HG02973 (cell line): Measurements from ENCODE around the gene RNF150.

ENCODE experiments used
- ATAC-seq: cut with Tn5 transposase; IDR thresholded peaks from one replicate; pipeline ENCODE4 v1.9.1; 2021; ENCODE audit warnings: moderate library complexity; ENCODE audit not compliant: unreplicated experiment

RNF150 gene

DNA sequence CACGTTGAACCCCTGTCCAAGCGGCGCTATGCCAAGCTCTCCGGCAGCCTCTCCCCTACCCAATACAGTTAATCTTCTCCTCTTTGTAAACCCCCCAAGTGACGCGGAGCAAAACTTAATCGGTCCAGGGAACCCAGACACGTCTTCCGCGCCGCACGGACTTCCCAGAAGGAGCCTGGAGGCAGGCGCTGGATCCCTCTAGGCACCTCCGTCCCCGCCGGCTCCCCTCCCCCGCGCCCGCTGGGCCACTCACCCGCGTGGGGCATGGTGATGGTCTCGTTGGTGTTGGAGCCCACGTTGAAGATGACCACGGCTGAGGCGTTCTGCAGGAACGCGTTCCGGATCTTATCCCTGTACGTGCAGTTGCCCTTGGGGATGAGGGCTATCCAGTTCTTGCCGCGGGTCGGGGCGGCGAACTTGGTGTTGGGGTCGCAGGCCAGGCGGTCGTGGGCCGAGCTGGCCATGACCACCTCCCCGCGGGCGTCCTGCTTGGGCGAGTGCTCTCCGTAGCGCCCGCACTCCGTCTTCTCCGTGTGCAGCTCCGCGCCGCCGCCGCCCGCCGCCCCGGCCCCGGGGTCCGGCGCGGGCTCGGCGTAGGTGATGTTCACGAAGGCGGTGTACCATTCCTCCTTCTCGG, 1.1 kb downstream of the RNF150 start:
- ATAC-seq, result peak; percentile 5

DNA sequence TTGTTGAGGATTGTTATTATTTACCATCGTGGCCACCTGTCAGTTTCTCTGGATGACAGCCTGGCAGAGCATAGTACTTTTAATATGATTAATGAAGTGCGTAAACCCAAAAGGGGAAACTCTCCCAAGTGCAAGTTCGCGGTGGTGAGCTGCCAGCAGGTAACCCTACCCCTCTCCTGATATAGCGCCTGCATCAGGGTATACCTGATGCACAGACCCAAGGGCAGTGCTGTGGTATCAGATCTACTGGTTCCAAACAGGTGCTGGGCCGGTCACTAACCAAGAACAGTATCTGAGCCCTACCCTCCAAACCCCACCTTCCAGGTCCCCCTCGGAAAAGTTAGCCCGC, 1.6 kb downstream of the RNF150 start:
- no peak for ATAC-seq

DNA sequence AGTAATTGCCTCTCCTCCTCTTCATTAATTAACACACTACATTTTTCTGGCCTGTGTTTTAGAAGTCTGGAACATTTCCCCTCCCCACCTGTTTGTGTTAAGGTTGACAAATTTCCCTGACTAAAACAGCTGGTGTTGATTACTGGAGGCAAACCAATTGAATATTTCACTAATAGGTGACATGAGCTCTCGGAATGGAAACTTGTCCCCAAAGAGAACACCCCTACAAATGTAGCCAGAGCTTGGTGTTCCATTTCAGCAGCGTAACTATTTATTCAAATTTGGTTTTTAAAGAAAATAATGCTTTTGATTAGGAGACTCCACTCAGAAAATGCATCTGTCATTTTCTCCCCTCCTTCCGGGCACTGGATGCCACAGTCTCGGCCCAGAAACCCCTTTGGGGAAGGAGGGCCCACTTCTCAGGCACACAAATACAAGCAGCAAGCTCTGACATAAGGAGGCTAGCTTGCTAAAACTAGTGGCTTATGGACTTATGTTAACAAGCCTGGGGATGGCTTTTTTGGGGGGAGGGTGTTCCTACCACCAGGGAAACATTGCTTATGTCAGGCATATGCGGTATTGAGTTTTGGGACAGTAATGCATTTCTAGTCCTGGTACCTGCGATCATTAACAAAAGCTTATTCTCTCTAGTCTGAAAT, 2.2 kb downstream of the RNF150 start:
- ATAC-seq, result no peak

DNA sequence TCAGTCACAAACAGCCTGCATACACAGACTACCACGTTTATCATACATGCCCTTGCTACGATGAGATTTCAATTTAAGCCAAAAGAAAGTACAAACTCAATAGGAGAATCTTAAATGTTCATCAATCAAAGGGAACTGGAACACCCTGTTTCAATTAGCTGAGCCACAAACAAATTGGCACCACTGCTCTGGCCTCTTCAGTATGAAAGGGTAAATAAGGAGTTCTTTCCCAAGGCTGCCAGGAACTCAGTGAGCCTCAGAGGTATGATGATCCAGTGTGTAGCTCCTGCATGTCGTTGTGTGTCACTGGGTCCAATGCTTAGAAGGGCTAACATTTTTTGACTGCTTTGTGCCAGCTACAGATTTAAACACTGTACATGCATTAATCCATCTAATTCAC, 5.4 kb downstream of the RNF150 start:
- ATAC-seq, result no peak

DNA sequence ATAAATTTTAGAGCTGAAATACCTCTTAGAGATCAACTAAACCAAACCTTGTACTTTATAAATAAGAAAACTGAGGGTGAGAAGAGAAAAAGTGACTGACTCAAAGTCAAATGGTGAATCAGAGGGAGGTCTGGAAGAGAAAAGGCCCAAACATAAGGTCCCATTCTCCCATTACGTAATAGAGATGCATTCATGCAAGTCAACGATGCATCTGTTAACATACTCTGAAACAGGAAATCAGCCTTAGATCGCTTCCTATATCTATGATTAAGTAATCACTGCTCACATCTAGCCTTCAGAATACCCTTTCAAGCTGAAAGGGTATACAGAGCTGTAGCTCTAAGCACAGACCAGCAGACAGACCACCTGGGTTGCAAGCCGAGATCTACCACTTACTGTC, 6.5 kb downstream of the RNF150 start:
- ATAC-seq, result no peak

DNA sequence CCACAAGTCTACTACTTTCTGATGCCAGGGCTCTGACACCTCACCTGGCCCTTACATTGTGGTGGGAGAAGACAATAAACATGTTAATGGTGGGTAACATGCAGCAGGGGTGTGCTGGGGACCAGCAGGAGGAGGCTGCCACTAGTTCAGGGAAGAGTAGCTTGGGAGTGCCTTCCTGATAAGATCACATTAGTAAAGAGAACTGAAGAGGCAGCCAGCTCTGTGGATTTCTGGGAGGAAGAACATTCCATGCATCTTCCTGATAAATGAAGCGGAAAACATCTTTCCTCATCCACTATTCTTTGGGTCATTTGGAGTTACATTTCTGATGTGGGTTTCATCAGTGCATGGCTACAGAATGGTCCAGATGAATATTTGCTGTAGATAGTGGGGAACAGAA, 9.0 kb downstream of the RNF150 start:
- ATAC-seq, result no peak

DNA sequence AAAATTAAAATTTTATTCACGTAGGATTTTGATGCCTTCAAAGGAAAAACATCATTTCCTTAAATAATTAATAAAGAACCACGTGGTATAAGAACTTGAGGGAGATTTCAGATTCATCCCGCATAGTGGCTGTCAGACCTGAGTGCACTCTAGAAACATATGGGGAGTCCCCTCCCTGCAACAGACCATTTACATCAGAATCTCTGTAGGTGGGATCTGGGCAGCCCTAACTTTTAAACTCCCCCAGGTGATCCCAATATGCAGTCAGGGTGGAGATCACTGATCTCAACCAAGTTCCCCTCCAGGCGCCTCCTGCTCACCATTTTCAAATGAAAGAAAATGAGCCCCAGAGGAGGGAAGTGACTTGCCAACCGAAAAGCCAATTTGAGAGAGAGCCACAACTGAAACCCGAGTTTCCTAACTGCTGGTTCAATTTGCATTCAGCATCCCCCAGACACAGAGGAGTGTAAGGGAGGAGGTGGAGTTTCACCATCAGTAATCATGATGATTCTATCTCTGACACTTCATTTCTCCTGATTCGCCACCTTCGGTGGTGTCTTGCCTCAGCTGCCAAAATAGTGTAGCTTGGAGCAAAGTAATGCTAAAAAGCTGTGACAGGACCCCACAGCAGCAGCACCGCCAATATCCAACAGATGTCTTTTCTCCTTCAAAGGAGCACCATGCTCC, 11.4 kb downstream of the RNF150 start:
- ATAC-seq, result peak; percentile 94

DNA sequence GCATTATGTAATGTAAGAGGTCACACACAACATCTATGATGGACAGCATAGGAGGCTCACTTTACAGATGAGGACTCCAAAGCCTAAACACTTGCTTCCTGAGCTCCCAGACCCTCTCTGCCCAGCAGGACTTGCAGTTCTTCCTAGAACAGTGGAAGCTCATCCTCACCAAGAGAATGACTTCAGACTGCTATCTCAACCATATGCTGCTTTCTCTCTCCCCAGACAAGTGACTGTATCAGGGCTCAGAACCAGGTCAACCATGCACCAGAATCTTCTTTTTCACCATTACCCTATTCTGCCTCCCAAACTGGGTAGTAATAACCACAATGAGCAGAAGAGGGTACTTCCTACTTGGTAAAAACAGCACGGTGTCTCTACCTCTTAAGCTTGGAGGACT, 12.2 kb downstream of the RNF150 start:
- ATAC-seq, result no peak

DNA sequence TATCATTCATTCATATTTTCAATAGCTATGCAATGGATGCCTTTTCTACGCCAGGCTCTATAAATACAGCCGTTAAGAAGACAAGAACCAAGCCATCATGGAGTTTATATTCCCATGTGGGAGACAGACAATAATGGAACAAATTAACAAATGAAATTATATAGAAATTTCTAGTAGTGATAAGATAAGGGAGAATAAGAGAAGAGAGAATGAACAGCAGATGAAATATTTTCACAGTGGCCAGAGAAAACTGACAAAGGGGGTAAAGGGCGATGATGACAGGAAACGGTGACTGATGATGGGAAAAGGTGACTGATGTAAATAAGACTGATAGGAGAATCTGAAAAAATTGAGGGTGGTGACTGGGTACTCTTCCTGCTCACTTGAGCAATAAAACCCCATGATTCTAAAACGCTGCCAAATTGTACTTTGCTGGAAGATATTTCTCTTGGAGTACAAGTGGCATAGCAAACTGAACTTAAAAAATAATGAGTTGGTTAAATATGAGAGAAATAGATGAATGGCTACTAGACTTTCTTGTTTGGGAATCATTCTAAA, 13.2 kb downstream of the RNF150 start:
- no peak for ATAC-seq

DNA sequence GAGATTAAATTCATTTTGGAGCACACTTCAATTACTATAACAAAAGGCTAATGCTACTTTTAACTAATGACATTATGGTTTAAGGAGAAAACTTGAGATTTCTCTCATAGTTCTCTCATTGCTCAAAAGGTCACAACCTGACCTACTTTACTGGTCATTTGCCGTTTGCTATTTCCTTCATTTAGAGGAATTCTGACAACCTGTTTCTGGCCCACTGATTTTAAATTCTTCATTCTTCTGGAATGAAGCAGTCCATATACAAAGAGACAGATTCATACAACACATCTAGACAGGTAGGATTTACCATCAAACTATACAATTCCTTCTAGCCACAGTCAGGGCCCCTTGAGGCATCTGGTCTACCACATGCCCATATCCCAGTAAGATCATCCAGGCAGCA, 14.2 kb downstream of the RNF150 start:
- no peak for ATAC-seq

DNA sequence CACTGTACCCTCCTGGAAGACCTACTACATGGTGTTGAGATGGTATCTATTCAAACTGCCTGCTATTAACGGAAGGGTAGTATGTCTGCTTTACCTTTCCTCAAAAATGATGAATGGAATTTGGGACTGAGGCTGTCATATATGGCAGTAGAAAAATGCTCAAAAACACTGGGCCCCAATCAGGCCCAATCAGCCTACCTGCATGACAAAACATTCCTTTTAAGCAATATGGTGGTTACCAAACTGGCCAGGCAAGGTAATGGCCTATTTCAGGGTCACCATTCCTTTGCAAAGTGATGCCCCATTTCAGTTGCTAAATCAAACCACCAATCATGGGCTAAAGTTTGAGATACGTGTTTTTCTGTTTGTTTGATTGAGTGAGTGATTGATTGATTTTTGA, 14.9 kb downstream of the RNF150 start:
- no peak for ATAC-seq

DNA sequence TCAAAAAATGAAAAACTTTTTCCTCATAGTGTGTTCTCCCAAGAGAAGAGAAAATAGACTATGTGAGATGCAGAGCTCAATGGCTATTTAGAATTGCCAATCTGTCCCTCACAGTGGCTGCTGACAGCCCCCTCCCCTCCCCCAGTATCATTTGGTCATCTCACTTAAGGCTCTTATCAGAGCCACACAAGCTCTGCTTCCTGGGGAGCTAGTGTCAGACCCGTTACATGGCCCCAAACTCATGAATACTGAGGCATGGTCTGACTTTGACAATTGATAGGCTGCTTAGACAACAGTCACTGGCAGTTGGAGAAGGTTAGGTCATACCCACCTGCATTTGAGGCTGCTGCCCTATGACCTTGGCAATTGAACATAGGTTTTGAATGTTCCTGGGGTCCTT, 15.3 kb downstream of the RNF150 start:
- no peak for ATAC-seq

DNA sequence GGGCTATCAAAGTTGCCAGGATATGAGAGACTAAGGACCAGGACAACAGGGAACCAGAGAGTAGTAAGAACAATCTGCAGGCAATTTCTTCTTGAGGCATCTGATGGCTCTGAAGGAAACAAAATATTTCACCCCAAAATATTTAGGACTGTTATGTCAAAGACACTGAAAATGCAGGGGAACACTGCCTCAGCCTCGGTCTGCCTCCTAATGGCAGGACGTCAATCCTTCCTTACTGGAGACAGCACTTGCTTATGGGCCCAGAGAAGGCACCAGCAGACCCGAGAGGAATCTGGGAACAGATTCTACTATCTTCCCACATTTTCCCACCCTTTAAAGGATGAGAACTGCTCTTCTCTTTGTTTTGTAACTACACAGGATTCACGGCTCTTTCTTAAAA, 23.3 kb downstream of the RNF150 start:
- no peak for ATAC-seq

DNA sequence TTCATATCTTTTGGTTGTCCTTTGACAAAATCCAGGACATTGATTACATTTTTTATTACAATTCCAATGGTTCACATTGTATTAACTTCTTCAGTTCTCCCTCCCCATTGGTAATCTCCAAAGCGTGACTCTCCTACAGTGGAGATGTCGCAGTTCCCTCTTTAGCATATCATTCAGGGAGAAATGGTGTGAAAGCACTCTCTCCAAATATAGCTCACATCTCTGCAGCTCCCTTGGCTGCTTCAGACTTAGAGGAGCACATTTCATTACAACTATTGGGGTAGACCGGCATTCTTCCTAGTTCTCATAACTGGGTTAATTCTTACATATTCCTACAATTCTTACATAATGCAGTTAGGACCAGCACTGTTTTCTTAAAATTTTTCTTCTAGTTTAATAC, 25.3 kb downstream of the RNF150 start:
- no peak for ATAC-seq

DNA sequence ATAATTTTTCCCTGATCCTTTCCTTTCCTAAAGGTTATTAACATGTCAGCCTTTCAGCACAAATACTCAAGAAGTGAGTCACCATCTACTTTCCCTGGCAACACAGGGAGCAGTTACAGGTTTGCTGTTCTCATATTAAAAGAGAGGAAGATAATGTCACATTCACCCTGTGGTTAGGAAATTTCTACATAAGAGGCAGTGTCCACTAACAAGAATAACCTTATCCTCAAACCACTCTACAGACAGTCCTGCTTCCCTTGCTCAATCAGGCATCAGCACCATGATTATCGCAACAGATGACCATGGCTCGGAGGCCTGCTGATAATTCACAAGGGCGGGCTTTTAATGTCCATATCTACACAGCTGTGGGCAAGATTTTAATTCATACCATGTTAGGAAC, 30.9 kb downstream of the RNF150 start:
- no peak for ATAC-seq

DNA sequence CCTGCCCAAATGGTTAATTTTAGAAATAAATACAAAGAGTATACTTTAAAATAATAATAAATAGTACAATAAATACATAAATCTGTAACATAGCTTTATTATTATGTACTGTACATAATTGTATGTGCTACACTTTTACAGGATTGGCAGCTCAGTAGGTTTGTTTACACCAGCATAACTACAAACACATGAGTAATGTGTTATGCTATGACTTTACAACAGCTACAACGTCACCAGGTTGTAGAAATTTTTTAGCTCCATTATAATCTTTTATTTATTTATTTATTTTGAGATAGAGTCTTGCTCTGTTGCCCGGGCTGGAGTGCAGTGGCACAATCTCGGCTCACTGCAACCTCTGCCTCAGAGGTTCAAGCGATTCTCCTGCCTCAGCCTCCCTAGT, 31.8 kb downstream of the RNF150 start:
- no peak for ATAC-seq

DNA sequence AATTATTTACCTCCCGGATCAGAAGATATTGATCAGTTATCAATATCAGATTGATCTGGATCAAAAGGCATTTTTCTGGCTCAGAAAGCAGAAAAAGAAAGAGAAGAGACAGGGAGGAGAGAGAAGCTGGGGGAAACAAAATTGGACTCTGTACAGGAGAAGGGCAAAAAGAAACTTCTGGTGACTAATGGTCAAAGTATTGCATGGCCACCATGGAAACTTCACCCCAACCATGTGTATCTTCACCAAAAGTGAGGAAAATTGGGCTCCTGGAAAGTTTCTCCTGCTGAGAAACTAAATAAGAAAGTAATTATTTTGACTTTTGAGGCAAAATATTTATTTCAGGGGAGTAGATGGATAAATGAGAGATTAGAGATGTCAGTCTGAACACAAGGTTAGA, 33.9 kb downstream of the RNF150 start:
- ATAC-seq, result no peak

DNA sequence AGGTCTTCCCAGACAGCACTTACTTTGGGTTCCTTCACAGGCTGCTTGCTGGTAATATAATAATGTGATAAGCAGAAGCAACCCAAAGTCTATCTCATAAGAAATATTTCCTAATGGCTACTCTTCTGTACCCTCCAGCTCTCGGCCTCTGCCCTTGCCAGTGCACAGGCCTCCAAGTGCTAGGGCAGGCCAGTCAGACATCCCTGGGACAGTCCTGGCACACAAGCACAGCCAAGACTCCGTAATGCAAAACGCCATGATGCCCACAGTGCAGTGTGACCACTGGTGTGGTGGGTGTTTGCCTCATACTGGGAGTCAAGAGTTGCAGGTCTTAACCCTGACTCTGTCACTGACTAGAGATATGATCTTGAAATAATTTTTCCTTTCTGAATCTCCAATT, 35.1 kb downstream of the RNF150 start:
- no peak for ATAC-seq

DNA sequence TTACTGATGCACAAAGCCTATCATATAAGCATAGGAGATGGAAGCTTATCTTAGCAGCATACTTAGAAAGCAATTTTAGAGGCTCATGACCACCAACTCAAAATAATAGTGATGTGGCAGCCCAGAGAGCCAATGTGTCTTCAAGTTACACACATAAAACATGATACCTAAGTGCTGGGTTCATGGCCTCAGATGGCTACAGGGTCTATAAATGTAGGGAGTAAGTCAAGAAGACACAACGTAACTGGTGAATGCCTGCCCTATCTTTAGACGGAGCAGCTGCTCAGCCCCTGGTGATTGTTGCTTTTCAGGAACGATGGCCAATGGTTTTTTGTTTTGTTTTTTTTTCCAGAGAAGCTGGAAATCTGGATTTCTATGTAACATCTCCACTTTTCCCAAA, 42.8 kb downstream of the RNF150 start:
- ATAC-seq, result no peak

DNA sequence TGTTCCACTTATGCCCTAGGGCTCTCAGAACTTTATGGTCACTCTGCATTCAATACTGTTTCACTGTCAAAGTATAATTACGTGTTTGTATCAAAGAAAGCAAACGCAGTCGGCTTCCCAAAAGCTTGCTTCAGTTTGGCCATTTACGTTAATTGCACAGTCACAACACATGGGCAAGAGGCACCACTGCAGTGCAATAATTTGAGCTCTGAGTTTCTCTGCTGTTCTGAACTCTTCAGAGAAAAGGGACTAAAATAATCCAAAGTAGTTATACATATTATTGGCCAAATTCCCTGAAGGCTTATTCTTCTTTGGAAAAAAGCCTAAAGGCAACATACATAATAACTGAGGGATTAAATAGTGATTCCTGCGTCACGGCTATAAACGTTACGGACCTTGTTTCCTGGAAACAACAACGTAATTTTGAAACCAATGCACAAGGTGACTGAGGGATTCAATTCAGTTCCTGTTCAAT, 51.3 kb downstream of the RNF150 start:
- no peak for ATAC-seq

DNA sequence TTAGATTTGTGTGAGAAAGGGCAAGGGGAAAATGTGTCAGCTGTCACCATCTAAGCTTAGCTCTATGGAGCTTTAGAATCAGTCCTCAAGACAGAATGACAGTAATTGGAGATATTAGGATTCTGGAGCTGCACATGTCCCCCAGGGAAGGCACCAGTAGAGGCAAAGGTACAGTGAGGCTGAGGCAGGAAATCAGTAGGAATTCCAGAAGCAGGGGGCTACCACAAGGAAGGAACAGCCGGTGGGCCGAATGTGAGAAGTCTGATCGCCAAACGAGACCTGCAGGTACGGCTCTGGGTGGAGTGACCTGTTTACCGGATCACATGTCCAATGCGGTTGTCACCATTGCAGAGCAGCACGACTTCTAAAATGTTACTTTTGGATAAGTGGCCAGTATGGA, 52.6 kb downstream of the RNF150 start:
- ATAC-seq, result no peak

DNA sequence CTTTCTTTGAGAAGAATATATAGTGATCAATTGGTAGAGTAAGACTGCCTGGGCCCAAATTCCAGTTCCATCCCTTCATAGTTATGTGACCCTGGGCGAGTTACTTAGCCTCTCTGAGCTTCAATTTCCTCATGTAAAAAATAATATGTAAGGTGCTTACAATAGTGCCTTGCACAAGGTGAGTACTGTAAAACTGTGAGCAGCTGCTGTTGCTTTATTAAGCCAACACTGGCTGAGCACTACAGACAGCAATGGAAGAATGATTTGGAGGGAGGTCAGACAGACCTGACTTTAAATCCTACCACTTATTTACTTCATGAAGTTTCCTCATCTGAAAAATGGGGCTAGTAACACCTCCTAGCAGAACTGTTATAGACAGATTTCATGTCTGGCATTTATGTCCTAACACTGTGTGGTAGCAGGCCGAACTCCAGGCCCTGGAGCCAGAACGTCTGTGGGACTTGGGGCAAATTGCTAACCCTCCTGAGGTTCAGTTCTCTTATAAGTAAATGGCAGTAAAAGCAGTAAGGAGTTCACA, 53.8 kb downstream of the RNF150 start:
- no peak for ATAC-seq
